ENCODE data around the gene POU6F2.

Gene POU6F2

DNA sequence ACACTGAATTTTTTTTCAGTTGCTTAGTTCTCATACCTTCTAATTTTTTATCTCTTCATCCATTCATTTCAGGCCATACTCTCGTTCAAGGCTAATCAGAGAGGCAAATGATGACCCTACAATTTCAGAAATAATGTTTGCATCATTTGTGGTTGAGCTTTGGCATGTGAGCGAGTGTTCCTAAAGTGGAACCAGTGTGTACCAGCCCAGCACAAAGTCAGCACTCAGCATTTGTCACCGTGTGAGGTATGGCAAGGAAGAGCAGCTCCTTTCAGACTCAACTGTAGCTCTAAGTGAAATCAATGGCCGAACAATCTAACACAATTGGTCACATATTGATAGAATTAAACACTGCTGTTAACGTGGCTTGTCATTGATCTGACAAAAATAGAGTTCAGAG is 154.6 kb downstream of the POU6F2 start:
- H3K4me1 ChIP-seq (ENCODE audit: control insufficient read depth, low read length) = no peaks in the 10 kb centered on the region
- no peak overlapping the region for H3K4me3 ChIP-seq (ENCODE audit: low read length)
- H3K27me3 ChIP-seq (ENCODE audit: control insufficient read depth, low read length) = no peaks in the 10 kb centered on the region
- no peaks in the 10 kb centered on the region for H3F3A ChIP-seq (ENCODE audit: control insufficient read depth, insufficient read depth)
- no peaks in the 10 kb centered on the region for H4K20me1 ChIP-seq (ENCODE audit: control insufficient read depth, insufficient read depth, low read depth, low read length)
- peaks cover under 1% of the 10 kb centered on the region; the same call in 1 of the 2 replicates for H3K9me3 ChIP-seq (ENCODE audit: control insufficient read depth, insufficient read depth, low read length)
- H3K79me2 ChIP-seq (ENCODE audit: control insufficient read depth, low read length) = no peaks in the 10 kb centered on the region
- no peak overlapping the region for H3K4me2 ChIP-seq (ENCODE audit: low read length)
- TF ChIP-seq EZH2phosphoT487 (IDR thresholded peaks at IDR 0.05; ENCODE audit: borderline replicate concordance, low read length) = no peak
- TF ChIP-seq, protein P1, sequence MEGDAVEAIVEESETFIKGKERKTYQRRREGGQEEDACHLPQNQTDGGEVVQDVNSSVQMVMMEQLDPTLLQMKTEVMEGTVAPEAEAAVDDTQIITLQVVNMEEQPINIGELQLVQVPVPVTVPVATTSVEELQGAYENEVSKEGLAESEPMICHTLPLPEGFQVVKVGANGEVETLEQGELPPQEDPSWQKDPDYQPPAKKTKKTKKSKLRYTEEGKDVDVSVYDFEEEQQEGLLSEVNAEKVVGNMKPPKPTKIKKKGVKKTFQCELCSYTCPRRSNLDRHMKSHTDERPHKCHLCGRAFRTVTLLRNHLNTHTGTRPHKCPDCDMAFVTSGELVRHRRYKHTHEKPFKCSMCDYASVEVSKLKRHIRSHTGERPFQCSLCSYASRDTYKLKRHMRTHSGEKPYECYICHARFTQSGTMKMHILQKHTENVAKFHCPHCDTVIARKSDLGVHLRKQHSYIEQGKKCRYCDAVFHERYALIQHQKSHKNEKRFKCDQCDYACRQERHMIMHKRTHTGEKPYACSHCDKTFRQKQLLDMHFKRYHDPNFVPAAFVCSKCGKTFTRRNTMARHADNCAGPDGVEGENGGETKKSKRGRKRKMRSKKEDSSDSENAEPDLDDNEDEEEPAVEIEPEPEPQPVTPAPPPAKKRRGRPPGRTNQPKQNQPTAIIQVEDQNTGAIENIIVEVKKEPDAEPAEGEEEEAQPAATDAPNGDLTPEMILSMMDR (IDR thresholded peaks at IDR 0.05; ENCODE audit: low read depth, low read length, poor library complexity, severe bottlenecking) = no peak
- no peaks in the 10 kb centered on the region for H3K36me3 ChIP-seq (ENCODE audit: control insufficient read depth, low read length)
- no peak overlapping the region for H3K27ac ChIP-seq (ENCODE audit: low read depth, low read length)
- no peaks in the 10 kb centered on the region for H3K9me2 ChIP-seq (replicated peaks; ENCODE audit: control insufficient read depth, low read length)

DNA sequence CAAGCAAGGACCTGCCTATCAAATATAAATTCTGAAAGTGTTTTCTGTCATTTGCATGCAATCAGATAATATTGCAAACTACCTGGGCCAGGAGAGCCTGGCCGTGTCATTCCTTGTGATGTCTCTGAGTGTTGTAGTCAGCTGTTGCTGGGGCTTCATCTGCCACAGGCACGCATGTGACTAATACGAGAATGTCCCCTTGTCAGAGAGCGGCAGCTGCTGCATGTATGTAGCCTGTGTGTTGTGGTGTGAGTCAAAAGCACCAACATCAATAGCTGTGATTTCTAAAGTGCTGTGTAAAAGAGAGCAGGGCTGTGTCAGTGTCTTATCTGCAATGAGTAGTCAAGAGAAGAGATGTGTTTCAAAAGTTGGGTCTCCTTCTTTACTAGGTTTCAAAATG is 155.4 kb downstream of the POU6F2 start:
- no peak overlapping the region for H3K4me2 ChIP-seq (ENCODE audit: low read length)
- no peaks in the 10 kb centered on the region for H3K79me2 ChIP-seq (ENCODE audit: control insufficient read depth, low read length)
- TF ChIP-seq EZH2phosphoT487 (IDR thresholded peaks at IDR 0.05; ENCODE audit: borderline replicate concordance, low read length) = no peak
- TF ChIP-seq, protein P1 (IDR thresholded peaks at IDR 0.05; ENCODE audit: low read depth, low read length, poor library complexity, severe bottlenecking) = no peak
- H3K4me1 ChIP-seq (ENCODE audit: control insufficient read depth, low read length) = no peaks in the 10 kb centered on the region
- peaks cover 4% of the 10 kb centered on the region; the same call in 1 of the 2 replicates for H3K9me3 ChIP-seq (ENCODE audit: control insufficient read depth, insufficient read depth, low read length)
- no peaks in the 10 kb centered on the region for H3F3A ChIP-seq (ENCODE audit: control insufficient read depth, insufficient read depth)
- H3K27me3 ChIP-seq (ENCODE audit: control insufficient read depth, low read length) = no peaks in the 10 kb centered on the region
- no peak overlapping the region for H3K27ac ChIP-seq (ENCODE audit: low read depth, low read length)
- no peaks in the 10 kb centered on the region for H3K9me2 ChIP-seq (replicated peaks; ENCODE audit: control insufficient read depth, low read length)
- H3K4me3 ChIP-seq (ENCODE audit: low read length) = no peak overlapping the region
- H3K36me3 ChIP-seq (ENCODE audit: control insufficient read depth, low read length) = no peaks in the 10 kb centered on the region
- H4K20me1 ChIP-seq (ENCODE audit: control insufficient read depth, insufficient read depth, low read depth, low read length) = no peaks in the 10 kb centered on the region

DNA sequence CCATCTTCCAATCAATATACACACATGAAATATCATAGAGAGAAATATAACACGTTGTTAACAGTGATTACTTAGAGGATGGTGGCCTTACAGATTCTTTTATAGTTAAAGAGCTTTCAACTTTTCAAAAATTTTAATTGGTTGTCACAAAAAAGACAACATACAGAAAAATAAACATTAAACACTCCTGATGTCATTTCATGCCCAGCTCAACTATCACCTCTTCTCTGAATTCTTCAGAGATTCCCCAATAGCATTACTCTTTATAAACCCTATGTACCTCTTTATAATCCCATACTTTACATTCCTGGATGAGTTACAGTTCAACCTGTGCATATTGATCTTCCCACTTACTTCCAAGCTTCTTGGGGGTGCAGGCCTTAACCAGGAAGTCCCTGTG is 159.8 kb downstream of the POU6F2 start:
- Histone ChIP-seq H3K9me2 (replicated peaks; ENCODE audit: control insufficient read depth, low read length) (no peaks in the 10 kb centered on the region), H3K4me3 (ENCODE audit: low read length) (no peak overlapping the region), H3K9me3 (ENCODE audit: control insufficient read depth, insufficient read depth, low read length) (peaks cover 4% of the 10 kb centered on the region; the same call in 1 of the 2 replicates), H4K20me1 (ENCODE audit: control insufficient read depth, insufficient read depth, low read depth, low read length) (no peaks in the 10 kb centered on the region), H3K36me3 (ENCODE audit: control insufficient read depth, low read length) (no peaks in the 10 kb centered on the region), H3K27ac (ENCODE audit: low read depth, low read length) (no peak overlapping the region), H3K4me2 (ENCODE audit: low read length) (no peak overlapping the region), H3K4me1 (ENCODE audit: control insufficient read depth, low read length) (no peaks in the 10 kb centered on the region), H3K27me3 (ENCODE audit: control insufficient read depth, low read length) (no peaks in the 10 kb centered on the region), H3K79me2 (ENCODE audit: control insufficient read depth, low read length) (no peaks in the 10 kb centered on the region), H3F3A (ENCODE audit: control insufficient read depth, insufficient read depth) (no peaks in the 10 kb centered on the region)
- TF ChIP-seq, protein P1 (IDR thresholded peaks at IDR 0.05; ENCODE audit: low read depth, low read length, poor library complexity, severe bottlenecking) = no peak
- TF ChIP-seq EZH2phosphoT487 (IDR thresholded peaks at IDR 0.05; ENCODE audit: borderline replicate concordance, low read length) = no peak

Measured in DOHH2 (cell line).